Left lung (tissue), 10 donors: ENCODE results near the gene PROM2. TPM values are rescaled to one million over a fixed set of nuclear protein-coding genes. Genes with fewer than 3 reads are reported as not detected.
A peak's percentile ranks its signal among the peaks of the same experiment; 100 is the strongest.

Experiments
- ATAC-seq: fragments of 200-7000 bp; cut with Tn5 transposase; one replicate; pipeline ENCODE4 v1.9.1; 2020; ENCODE audit warnings: moderate library complexity
- DNase-seq, 4 donors: peaks; one replicate each; pipeline ENCODE4 v3.0.0-alpha.2; 2013 to 2020
- H3K27ac ChIP-seq, 2 donors: fragments of 200-600 bp; sonication (generic) in 1 of 2; one replicate each; pipeline versions ENCODE4 v1.5.0 to v1.8.0; 2020 to 2021
- H3K27me3 ChIP-seq, 2 donors: fragments of 200-600 bp; sonication (generic) in 1 of 2; one replicate each; pipeline versions ENCODE4 v1.5.0 to v1.8.0; 2020 to 2021
- H3K36me3 ChIP-seq, 2 donors: fragments of 200-600 bp; sonication (generic) in 1 of 2; one replicate each; pipeline versions ENCODE4 v1.5.0 to v1.8.0; 2020 to 2021
- H3K4me1 ChIP-seq, 2 donors: fragments of 200-600 bp; one replicate each; pipeline ENCODE4 v1.8.0; 2021
- H3K4me3 ChIP-seq, 2 donors: fragments of 200-600 bp; sonication (generic) in 1 of 2; one replicate each; pipeline versions ENCODE4 v1.5.0 to v1.8.0; 2020 to 2021; ENCODE audit warnings: mild to moderate bottlenecking in 1 of 2
- H3K9me3 ChIP-seq, 2 donors: fragments of 200-600 bp; sonication (generic) in 1 of 2; one replicate each; pipeline versions ENCODE4 v1.5.0 to v1.8.0; 2020 to 2021
- intact Hi-C, 2 donors: fragments of 100-400 bp; cut with DNase I; formaldehyde crosslinking; loops; one replicate each; pipeline versions ENCODE4 v1.11.2 to v1.14.2; 2022
- polyA plus RNA-seq, 6 donors: library from polyadenylated mRNA; unstranded; fragments of 120-200 nt; gene quantifications; one replicate each; pipeline ENCODE4 v1.2.1, GENCODE V29; 2013; ENCODE audit not compliant: insufficient read length in 6 of 6
- total RNA-seq, 2 donors: library from RNA; stranded (reverse); fragmentation: NEBNext Ultra II Directional; extraction: Animal tissue kit (Norgen Biotek cat#: 25700); gene quantifications; one replicate each; pipeline ENCODE4 v1.2.1, GENCODE V29; 2021
- TF ChIP-seq, protein P1 (sequence below), 2 donors: fragments of 200-600 bp; sonication (generic) in 1 of 2; IDR thresholded peaks; one replicate each; pipeline versions ENCODE4 v1.5.0 to v1.8.0; 2021; ENCODE audit warnings: antibody characterized with exemption in 2 of 2
- donor health status: DM: no; HTN: yes; CAD: no.
- donor health status: DM: no; HTN: no; CAD: no.

PROM2 gene
- total and polyA plus RNA-seq, 8 donors = 5.6 to 16.4 (median 15.3) TPM

DNA sequence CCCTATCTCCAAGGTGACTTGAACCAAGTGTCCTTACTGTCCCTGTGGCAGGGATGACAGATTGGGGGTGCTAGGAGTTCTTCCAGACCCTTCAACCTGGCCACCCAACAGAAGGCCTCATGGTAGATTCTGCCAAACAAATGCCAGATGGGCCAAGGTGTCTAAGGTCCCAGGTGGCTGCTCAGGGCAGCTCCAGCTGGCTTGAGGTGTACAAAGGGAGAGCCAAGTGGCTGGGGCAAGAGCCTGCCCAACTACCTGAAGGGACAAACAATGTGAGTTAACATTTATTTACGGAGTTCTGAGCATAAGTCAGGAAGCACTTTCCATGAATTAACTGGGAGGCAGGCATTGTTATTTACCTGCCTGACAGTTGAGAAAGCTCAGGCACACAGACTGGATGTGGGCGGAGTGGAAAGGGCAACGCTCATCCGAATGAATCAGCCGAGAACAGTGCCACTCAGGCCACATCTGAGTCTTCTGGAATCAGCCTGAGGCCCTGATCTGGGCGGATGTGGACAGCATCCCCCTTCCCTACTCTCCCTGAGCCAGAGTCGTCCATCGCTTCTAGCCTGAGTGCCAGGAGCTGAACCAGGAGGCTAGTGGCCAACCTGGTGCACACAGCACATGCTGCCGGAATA lies 18.5 kb downstream of the PROM2 start:
- intact Hi-C loops = no loop called here
- Histone ChIP-seq H3K4me1 (no peaks in the 10 kb centered on the region), H3K27ac (no peak overlapping the region), H3K4me3 (no peak overlapping the region), H3K27me3 (peaks cover 0 to 28% of the 10 kb centered on the region in 2 donors), H3K36me3 (no peaks in the 10 kb centered on the region), H3K9me3 (peaks cover 0 to 24% of the 10 kb centered on the region in 2 donors)
- ATAC-seq (no peak), DNase-seq (no peak)
- TF ChIP-seq, protein P1, sequence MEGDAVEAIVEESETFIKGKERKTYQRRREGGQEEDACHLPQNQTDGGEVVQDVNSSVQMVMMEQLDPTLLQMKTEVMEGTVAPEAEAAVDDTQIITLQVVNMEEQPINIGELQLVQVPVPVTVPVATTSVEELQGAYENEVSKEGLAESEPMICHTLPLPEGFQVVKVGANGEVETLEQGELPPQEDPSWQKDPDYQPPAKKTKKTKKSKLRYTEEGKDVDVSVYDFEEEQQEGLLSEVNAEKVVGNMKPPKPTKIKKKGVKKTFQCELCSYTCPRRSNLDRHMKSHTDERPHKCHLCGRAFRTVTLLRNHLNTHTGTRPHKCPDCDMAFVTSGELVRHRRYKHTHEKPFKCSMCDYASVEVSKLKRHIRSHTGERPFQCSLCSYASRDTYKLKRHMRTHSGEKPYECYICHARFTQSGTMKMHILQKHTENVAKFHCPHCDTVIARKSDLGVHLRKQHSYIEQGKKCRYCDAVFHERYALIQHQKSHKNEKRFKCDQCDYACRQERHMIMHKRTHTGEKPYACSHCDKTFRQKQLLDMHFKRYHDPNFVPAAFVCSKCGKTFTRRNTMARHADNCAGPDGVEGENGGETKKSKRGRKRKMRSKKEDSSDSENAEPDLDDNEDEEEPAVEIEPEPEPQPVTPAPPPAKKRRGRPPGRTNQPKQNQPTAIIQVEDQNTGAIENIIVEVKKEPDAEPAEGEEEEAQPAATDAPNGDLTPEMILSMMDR (IDR thresholded peaks at IDR 0.05) = no peak

DNA sequence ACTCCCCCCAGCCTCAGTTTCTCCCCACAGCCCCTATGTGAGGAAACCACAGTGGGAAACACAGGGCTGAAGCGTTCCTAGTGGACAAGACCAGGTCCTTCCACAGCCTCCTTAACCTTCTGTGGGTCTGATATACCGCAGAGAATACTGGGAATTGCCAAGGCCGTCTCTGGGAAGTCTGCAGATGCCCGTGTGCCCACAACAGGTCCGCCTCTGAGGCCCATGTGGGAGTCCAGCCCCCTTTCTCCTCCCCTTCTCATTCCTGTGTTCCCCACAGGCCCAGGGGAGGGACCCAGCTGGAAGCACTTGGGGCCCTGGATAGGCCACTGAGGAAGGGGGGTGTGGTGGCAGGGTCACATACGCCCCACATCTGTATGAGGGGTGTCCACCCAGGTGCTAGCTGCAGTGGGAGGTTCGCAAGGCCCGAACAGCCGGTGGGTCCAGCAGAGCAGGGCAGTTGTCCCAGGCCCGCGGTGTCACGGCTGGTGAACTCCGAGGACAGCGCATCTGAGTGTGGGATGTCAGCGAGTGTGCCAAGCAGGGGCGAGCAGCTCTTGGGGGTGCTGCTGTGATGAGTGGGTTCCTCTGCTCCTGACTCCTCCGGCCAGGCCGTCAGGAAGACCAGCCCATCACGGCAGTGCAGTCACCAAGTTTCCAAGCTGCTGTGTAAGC lies 20.5 kb downstream of the PROM2 start:
- H3K36me3 ChIP-seq = no peaks in the 10 kb centered on the region
- TF ChIP-seq, protein P1 (IDR thresholded peaks at IDR 0.05) = no peak
- peaks cover 0 to 47% of the 10 kb centered on the region in 2 donors for H3K27me3 ChIP-seq
- H3K4me3 ChIP-seq = no peak overlapping the region
- no peaks in the 10 kb centered on the region for H3K4me1 ChIP-seq
- intact Hi-C loops = no loop called here
- H3K27ac ChIP-seq = no peak overlapping the region
- DNase-seq (no peak), ATAC-seq (no peak)
- peaks cover 0 to 24% of the 10 kb centered on the region in 2 donors for H3K9me3 ChIP-seq

DNA sequence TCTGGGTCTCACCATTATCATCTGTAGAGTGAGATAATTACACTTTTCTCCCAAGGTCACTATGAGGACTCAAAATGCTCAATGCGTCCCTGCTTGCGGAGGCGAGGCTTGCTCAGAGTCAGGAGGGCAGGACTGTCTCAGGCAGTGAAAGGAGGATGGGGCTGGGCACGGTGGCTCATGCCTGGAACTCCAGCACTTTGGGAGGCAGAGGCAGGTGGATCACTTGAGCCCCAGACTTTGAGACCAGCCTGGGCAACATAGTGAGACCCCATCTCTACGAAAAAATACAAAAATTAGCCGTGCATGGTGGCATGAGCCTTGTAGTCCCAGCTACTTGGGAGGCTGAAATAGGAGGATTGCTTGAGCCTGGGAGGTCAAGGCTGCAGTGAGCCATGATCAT lies 21.1 kb downstream of the PROM2 start:
- no peaks in the 10 kb centered on the region for H3K36me3 ChIP-seq
- intact Hi-C loops = no loop called here

DNA sequence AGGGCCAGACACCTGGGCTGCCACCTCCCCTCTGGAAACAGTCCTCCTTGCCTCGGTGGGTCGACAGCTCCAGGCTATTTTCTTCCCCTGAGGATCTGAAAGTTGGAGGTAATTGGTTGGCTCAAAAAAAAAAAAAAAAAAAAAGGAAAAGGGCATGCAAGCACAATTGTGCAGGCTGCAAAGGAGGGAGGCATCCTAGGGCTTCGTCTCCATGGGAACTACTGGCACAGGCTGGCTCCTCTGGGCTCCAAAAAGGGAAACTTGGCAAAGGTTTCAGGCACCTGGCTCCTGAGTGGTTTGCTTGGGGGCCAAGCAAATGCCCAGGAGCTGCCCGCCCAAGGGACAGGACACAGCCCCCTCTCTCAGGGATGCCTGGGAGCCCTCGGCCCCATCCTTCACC lies 21.8 kb downstream of the PROM2 start:
- ATAC-seq (no peak), DNase-seq (no peak)
- intact Hi-C loops = no loop called here
- no peak overlapping the region for H3K4me3 ChIP-seq
- H3K36me3 ChIP-seq = no peaks in the 10 kb centered on the region
- TF ChIP-seq, protein P1 (IDR thresholded peaks at IDR 0.05) = no peak
- peaks cover 0 to 16% of the 10 kb centered on the region in 2 donors for H3K9me3 ChIP-seq
- H3K27ac ChIP-seq = no peak overlapping the region
- no peaks in the 10 kb centered on the region for H3K4me1 ChIP-seq
- peaks cover 0 to 60% of the 10 kb centered on the region in 2 donors for H3K27me3 ChIP-seq

More for the DNA sequence above, 21.1 kb downstream of the PROM2 start:
- Histone ChIP-seq H3K4me3 (no peak overlapping the region), H3K9me3 (peaks cover 0 to 22% of the 10 kb centered on the region in 2 donors), H3K27ac (no peak overlapping the region), H3K4me1 (no peaks in the 10 kb centered on the region), H3K27me3 (peaks cover 0 to 54% of the 10 kb centered on the region in 2 donors)
- TF ChIP-seq, protein P1 (IDR thresholded peaks at IDR 0.05) = no peak
- ATAC-seq (no peak), DNase-seq (no peak)

DNA sequence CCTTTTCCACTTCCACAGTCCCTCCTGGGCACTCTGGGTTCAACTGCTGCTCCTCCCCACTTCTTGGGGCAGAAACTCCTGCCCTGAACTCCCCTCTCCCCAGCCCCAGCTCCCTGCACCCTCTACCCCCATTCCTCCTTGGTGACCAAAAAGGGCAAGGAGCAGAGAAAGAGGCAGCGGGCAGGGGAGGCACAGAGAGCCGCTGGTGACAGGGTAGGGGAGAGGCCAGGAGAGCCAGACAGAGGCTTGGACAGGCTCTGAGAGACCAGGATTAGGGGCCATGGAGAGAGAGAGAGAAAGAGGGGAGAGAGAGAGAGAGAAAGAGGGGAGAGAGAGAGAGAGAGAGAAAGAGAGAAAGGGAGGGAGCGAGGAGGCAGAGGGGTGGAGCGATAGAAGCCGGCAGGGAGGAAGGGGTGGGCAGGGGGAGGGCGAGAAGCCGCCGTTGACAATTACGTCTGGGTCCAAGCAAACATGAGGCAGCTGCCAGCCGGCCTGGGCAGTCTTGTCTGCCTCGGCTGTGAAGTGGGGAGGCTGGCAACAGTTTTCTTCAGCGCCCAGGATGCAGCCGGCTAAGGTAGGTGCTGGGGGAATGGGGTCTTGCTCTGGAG lies 22.7 kb downstream of the PROM2 start, which contains the start of gene KCNIP3:
TSS of gene KCNIP3 (plus strand) at position 468 of the 608 bp plus-strand sequence. CDS start at position 560, 92 bp downstream.
- TF ChIP-seq, protein P1 (IDR thresholded peaks at IDR 0.05) = no peak
- Histone ChIP-seq H3K9me3 (peaks cover 0 to 7% of the 10 kb centered on the region in 2 donors), H3K27ac (no peak within 1 kb of the TSS), H3K27me3 (peaks cover 0 to 66% of the 10 kb centered on the region in 2 donors), H3K4me3 (no peak within 1 kb of the TSS), H3K36me3 (no peaks in the 10 kb centered on the region), H3K4me1 (no peaks in the 10 kb centered on the region)
- intact Hi-C loops = no loop called here
- ATAC-seq = peak; percentile 74
- DNase-seq = peak in 2 of 4 donors; percentile 36 to 79
